Measurements from ENCODE around the gene DBP. TPM values are rescaled to one million over a fixed set of nuclear protein-coding genes. Genes with fewer than 3 reads are reported as not detected.

The DBP gene
- total RNA-seq, 1 experiment from 2014 or later = 12.0 TPM

DNA sequence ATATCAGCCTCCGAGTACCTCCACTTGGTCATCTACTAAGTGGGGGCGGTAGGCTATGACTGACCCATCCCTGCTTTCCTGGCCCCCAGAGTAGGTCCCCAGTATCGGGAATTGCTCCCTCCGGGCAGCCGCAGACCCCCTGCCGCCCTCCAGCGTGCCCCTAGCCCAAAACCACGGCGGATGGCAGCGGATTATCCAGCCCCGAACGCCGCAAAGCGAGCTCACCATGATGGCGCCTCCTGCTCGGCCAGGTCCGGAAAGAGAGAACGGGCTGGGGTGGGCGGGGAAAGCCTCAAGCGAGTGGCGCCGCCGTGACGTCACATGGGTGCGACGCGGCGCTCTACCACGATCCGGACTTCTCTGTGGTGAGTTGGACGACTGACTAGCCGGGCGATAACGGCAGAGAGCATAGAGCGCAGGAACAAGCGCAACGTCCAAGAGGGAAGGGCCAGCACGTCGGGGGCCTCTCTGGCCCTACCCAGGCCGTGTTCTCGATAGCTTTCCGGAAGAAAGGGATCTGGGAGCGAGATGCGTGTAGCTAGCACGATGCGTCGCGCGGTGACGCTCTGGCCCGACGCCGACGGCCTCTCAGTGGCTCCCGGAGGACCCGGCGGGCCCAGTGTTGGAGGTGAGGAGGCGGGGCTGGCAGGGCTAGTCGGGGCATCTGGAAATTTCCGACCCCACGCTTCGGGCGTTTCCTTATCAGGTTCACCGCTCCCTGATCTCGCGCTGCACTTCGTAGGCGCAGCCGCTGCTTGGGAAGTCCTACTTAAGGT, 18.1 kb downstream of the DBP start, which contains the start of the genes RPL18 and SPHK2 (continued):
- TF ChIP-seq, protein P1, sequence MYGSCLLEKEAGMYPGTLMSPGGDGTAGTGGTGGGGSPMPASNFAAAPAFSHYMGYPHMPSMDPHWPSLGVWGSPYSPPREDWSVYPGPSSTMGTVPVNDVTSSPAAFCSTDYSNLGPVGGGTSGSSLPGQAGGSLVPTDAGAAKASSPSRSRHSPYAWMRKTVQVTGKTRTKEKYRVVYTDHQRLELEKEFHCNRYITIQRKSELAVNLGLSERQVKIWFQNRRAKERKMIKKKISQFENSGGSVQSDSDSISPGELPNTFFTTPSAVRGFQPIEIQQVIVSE (CRISPR knock-in tag; IDR thresholded peaks at IDR 0.05; ENCODE audit: borderline replicate concordance) = no peak
- TF ChIP-seq GRHL2 (CRISPR knock-in tag; IDR thresholded peaks at IDR 0.05; ENCODE audit: insufficient replicate concordance, severe bottlenecking) = no peak
- TF ChIP-seq HMGA2 (CRISPR knock-in tag; IDR thresholded peaks at IDR 0.05) = no peak
- no peak for TF ChIP-seq TP53 (CRISPR knock-in tag; IDR thresholded peaks at IDR 0.05)
- TF ChIP-seq, protein P2, sequence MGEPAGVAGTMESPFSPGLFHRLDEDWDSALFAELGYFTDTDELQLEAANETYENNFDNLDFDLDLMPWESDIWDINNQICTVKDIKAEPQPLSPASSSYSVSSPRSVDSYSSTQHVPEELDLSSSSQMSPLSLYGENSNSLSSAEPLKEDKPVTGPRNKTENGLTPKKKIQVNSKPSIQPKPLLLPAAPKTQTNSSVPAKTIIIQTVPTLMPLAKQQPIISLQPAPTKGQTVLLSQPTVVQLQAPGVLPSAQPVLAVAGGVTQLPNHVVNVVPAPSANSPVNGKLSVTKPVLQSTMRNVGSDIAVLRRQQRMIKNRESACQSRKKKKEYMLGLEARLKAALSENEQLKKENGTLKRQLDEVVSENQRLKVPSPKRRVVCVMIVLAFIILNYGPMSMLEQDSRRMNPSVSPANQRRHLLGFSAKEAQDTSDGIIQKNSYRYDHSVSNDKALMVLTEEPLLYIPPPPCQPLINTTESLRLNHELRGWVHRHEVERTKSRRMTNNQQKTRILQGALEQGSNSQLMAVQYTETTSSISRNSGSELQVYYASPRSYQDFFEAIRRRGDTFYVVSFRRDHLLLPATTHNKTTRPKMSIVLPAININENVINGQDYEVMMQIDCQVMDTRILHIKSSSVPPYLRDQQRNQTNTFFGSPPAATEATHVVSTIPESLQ (CRISPR knock-in tag; IDR thresholded peaks at IDR 0.05) = no peak
- TF ChIP-seq, protein P3, sequence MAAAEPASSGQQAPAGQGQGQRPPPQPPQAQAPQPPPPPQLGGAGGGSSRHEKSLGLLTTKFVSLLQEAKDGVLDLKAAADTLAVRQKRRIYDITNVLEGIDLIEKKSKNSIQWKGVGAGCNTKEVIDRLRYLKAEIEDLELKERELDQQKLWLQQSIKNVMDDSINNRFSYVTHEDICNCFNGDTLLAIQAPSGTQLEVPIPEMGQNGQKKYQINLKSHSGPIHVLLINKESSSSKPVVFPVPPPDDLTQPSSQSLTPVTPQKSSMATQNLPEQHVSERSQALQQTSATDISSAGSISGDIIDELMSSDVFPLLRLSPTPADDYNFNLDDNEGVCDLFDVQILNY (CRISPR knock-in tag; IDR thresholded peaks at IDR 0.05) = no peak
- TF ChIP-seq NR3C1 (CRISPR knock-in tag; conservative IDR thresholded peaks at IDR 0.05; ENCODE audit: low read depth) = no peak
- TF ChIP-seq, protein P4, sequence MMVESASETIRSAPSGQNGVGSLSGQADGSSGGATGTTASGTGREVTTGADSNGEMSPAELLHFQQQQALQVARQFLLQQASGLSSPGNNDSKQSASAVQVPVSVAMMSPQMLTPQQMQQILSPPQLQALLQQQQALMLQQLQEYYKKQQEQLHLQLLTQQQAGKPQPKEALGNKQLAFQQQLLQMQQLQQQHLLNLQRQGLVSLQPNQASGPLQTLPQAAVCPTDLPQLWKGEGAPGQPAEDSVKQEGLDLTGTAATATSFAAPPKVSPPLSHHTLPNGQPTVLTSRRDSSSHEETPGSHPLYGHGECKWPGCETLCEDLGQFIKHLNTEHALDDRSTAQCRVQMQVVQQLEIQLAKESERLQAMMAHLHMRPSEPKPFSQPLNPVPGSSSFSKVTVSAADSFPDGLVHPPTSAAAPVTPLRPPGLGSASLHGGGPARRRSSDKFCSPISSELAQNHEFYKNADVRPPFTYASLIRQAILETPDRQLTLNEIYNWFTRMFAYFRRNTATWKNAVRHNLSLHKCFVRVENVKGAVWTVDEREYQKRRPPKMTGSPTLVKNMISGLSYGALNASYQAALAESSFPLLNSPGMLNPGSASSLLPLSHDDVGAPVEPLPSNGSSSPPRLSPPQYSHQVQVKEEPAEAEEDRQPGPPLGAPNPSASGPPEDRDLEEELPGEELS (CRISPR knock-in tag; IDR thresholded peaks at IDR 0.05) = peak; percentile 78; the same call in 1 of the 2 replicates
- TF ChIP-seq GTF2I (CRISPR knock-in tag; conservative IDR thresholded peaks at IDR 0.05) = peak; percentile 92
- TF ChIP-seq JUN (CRISPR knock-in tag; IDR thresholded peaks at IDR 0.05) = no peak; the same call in 1 of the 2 replicates
- TF ChIP-seq, protein P5, sequence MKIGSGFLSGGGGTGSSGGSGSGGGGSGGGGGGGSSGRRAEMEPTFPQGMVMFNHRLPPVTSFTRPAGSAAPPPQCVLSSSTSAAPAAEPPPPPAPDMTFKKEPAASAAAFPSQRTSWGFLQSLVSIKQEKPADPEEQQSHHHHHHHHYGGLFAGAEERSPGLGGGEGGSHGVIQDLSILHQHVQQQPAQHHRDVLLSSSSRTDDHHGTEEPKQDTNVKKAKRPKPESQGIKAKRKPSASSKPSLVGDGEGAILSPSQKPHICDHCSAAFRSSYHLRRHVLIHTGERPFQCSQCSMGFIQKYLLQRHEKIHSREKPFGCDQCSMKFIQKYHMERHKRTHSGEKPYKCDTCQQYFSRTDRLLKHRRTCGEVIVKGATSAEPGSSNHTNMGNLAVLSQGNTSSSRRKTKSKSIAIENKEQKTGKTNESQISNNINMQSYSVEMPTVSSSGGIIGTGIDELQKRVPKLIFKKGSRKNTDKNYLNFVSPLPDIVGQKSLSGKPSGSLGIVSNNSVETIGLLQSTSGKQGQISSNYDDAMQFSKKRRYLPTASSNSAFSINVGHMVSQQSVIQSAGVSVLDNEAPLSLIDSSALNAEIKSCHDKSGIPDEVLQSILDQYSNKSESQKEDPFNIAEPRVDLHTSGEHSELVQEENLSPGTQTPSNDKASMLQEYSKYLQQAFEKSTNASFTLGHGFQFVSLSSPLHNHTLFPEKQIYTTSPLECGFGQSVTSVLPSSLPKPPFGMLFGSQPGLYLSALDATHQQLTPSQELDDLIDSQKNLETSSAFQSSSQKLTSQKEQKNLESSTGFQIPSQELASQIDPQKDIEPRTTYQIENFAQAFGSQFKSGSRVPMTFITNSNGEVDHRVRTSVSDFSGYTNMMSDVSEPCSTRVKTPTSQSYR (CRISPR knock-in tag; IDR thresholded peaks at IDR 0.05) = peak; percentile 65; the same call in 1 of the 2 replicates
- TF ChIP-seq, protein P6, sequence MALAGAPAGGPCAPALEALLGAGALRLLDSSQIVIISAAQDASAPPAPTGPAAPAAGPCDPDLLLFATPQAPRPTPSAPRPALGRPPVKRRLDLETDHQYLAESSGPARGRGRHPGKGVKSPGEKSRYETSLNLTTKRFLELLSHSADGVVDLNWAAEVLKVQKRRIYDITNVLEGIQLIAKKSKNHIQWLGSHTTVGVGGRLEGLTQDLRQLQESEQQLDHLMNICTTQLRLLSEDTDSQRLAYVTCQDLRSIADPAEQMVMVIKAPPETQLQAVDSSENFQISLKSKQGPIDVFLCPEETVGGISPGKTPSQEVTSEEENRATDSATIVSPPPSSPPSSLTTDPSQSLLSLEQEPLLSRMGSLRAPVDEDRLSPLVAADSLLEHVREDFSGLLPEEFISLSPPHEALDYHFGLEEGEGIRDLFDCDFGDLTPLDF (CRISPR knock-in tag; IDR thresholded peaks at IDR 0.05) = no peak

DNA sequence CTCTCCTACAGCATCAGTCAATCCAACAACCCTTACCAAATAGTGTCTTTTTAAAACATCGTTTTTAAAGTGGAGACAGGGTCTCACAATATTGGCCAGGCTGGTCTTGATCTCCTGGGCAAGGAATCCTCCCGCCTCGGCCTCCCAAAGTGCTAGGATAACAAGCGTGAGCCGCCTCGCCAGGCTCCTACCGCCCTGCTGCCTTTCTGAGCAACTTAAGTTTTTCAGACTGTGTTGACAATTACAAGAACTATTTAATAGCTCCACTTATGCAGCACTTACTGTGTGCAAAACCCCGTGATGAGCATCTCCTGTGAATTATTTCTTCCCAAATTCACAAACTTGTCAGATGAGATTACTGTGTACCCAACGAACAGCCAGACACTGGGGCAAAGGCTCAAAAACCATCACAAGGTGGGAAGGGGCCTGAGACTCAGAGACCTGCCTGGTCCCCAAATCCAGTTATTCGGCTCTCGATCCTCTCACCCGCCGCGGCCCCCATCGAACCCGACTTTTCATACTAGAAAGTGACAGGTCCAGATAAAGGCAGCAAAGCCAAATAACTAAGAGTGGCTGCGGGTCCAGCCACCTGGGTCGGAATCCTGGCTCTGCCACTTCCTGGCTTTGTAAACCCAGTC, 18.8 kb downstream of the DBP start:
- H3K27me3 Mint-ChIP-seq (ENCODE audit: low read depth) = no peaks in the 10 kb centered on the region; the same call in 1 of the 2 replicates
- H3K9me3 Mint-ChIP-seq = no peaks in the 10 kb centered on the region
- peak overlapping the region; percentile 100 for H3K27ac Mint-ChIP-seq
- ChIA-PET CTCF (interaction anchor here (1.2 to 1.6 kb wide), 6 partner anchors 9 to 139 kb away, joined by 3 to 13 read pairs (median 6); no protein-coding TSS in a partner anchor), POLR2A (interaction anchor here (0.5 to 2.8 kb wide), 7 partner anchors 9 to 63 kb away, joined by 3 to 23 read pairs (median 3); no protein-coding TSS in a partner anchor)
- H3K4me3 Mint-ChIP-seq = peak overlapping the region; percentile 99
- peaks cover 62% of the 10 kb centered on the region for H3K4me1 Mint-ChIP-seq
- H3K36me3 Mint-ChIP-seq = peaks cover 43% of the 10 kb centered on the region
- ATAC-seq (no peak), DNase-seq (ENCODE audit: low spot score) (no peak)
- TF ChIP-seq, protein P7, sequence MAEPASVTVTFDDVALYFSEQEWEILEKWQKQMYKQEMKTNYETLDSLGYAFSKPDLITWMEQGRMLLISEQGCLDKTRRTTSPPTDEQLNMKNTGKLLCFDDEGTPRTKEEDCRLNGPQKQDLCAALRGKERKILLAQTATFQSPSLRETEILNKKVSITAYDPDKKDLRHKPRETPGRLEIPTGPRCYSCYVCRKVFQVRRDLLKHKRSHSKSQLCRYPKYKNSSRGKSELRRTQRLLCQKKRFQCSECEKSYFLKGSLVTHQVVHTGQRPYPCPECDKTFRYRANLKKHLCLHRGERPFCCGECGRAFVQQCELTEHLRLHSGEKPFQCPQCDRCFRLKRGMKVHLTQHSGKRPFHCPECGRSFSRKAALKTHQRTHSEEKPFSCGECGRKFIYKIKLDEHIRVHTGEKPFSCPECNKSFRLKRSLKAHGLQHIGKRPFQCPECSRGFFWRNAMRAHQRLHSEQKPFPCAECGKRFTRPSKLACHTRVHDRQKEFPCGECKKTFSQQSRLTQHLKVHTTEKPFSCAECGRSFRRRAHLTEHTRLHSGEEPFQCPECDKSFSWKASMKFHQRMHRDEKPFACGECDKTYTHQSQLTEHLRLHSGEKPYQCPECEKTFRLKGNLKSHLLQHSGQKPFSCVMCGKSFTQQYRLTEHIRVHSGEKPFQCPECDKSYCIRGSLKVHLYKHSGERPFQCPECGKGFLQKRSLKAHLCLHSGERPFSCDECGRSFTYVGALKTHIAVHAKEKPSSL (CRISPR knock-in tag; conservative IDR thresholded peaks at IDR 0.05) = 0 out of 2 replicates have a peak, but pooled peaks have one; percentile 57
- TF ChIP-seq, protein P8, sequence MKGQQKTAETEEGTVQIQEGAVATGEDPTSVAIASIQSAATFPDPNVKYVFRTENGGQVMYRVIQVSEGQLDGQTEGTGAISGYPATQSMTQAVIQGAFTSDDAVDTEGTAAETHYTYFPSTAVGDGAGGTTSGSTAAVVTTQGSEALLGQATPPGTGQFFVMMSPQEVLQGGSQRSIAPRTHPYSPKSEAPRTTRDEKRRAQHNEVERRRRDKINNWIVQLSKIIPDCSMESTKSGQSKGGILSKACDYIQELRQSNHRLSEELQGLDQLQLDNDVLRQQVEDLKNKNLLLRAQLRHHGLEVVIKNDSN (CRISPR knock-in tag; IDR thresholded peaks at IDR 0.05) = no peak
- TF ChIP-seq TP53 (CRISPR knock-in tag; IDR thresholded peaks at IDR 0.05) = no peak
- no peak for TF ChIP-seq OVOL2 (CRISPR knock-in tag; IDR thresholded peaks at IDR 0.05; ENCODE audit: borderline replicate concordance)
- peak; percentile 52; the same call in 1 of the 2 replicates for TF ChIP-seq ZNF121 (CRISPR knock-in tag; IDR thresholded peaks at IDR 0.05)
- TF ChIP-seq, protein P9, sequence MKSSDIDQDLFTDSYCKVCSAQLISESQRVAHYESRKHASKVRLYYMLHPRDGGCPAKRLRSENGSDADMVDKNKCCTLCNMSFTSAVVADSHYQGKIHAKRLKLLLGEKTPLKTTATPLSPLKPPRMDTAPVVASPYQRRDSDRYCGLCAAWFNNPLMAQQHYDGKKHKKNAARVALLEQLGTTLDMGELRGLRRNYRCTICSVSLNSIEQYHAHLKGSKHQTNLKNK (CRISPR knock-in tag; IDR thresholded peaks at IDR 0.05) = 0 out of 2 replicates have a peak, but pooled peaks have one; percentile 9
- TF ChIP-seq JAZF1 (CRISPR knock-in tag; IDR thresholded peaks at IDR 0.05) = no peak

Data from WTC11 (cell line).